Activated naive CD8-positive, alpha-beta T cell treated with anti-CD3 and anti-CD28 coated beads, Interleukin-2, amount 50 U/mL, for 24 hours (primary cell): Measurements from ENCODE around the gene ZFAND2A.
"Not testable (repeated sequence)": the region's sequence is repeated elsewhere in the genome, so short reads cannot be mapped to it uniquely, and the experiment has no call there.

Experiments used
- ATAC-seq: fragments of 150-1000 bp; cut with Tn5 transposase; one replicate; pipeline ENCODE4 v1.10.0; 2021
- DNase-seq: peaks from one replicate; pipeline ENCODE4 v3.0.0; 2021
- H3K27ac Mint-ChIP-seq: one replicate; pipeline ENCODE4 v1.8.0; 2021; ENCODE audit warnings: mild to moderate bottlenecking, mixed read lengths
- H3K27me3 Mint-ChIP-seq: one replicate; pipeline ENCODE4 v1.8.0; 2021; ENCODE audit warnings: mixed read lengths
- H3K36me3 Mint-ChIP-seq: one replicate; pipeline ENCODE4 v1.8.0; 2021; ENCODE audit warnings: low read depth, mixed read lengths
- H3K4me1 Mint-ChIP-seq: one replicate; pipeline ENCODE4 v1.8.0; 2021; ENCODE audit warnings: mixed read lengths
- H3K4me3 Mint-ChIP-seq: one replicate; pipeline ENCODE4 v1.8.0; 2021; ENCODE audit warnings: mild to moderate bottlenecking, moderate library complexity, mixed read lengths
- H3K9me3 Mint-ChIP-seq: one replicate; pipeline ENCODE4 v1.8.0; 2021; ENCODE audit warnings: mixed read lengths

Gene ZFAND2A

GRCh38 chr7:1150400-1151002 lies 9.5 kb downstream of the ZFAND2A start:
- DNase-seq (no peak), ATAC-seq (no peak)
- peaks cover 31% of the 10 kb centered on the region for H3K36me3 Mint-ChIP-seq
- no peaks in the 10 kb centered on the region for H3K4me1 Mint-ChIP-seq
- H3K27me3 Mint-ChIP-seq, result no peaks in the 10 kb centered on the region
- H3K4me3 Mint-ChIP-seq, result no peak overlapping the region
- H3K27ac Mint-ChIP-seq, result no peak overlapping the region
- H3K9me3 Mint-ChIP-seq, result no peaks in the 10 kb centered on the region

- no peaks in the 10 kb centered on the region for H3K9me3 Mint-ChIP-seq
- no peak overlapping the region for H3K4me3 Mint-ChIP-seq
- peaks cover 24% of the 10 kb centered on the region for H3K36me3 Mint-ChIP-seq
- H3K4me1 Mint-ChIP-seq, result no peaks in the 10 kb centered on the region
- ATAC-seq (no peak), DNase-seq (no peak)
- H3K27ac Mint-ChIP-seq, result no peak overlapping the region
- no peaks in the 10 kb centered on the region for H3K27me3 Mint-ChIP-seq
These were observed 10.6 kb downstream of the ZFAND2A start for GRCh38 chr7:1149351-1149794.

DNA sequence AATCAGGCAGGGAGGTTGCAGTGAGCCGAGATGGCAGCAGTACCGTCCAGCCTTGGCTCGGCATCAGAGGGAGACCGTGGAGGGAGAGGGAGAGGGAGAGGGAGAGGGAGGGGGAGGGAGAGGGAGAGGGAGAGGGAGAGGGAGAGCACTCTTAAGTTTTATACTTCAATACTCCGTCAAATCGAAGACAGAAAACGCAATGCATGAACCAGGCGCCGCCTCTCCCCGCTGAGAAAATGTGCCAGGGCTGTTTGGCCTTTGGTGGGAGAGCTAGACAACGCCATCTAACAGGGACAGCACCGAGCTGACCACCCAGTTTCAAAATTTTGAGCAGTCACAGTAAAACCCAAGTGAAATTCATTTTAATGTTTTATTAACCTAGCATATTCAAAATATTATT lies 12.1 kb downstream of the ZFAND2A start:
- not testable (repeated sequence) for H3K27me3 Mint-ChIP-seq, H3K4me1 Mint-ChIP-seq, H3K27ac Mint-ChIP-seq, H3K4me3 Mint-ChIP-seq, H3K36me3 Mint-ChIP-seq, DNase-seq, ATAC-seq, H3K9me3 Mint-ChIP-seq

- Mint-ChIP-seq H3K4me1 (peaks cover 11% of the 10 kb centered on the region), H3K9me3 (no peaks in the 10 kb centered on the region), H3K4me3 (no peak overlapping the region), H3K27ac (no peak overlapping the region), H3K36me3 (peaks cover 3% of the 10 kb centered on the region), H3K27me3 (no peaks in the 10 kb centered on the region)
- ATAC-seq (no peak), DNase-seq (no peak)
These were observed 15.7 kb downstream of the ZFAND2A start for GRCh38 chr7:1144269-1144771.

DNA sequence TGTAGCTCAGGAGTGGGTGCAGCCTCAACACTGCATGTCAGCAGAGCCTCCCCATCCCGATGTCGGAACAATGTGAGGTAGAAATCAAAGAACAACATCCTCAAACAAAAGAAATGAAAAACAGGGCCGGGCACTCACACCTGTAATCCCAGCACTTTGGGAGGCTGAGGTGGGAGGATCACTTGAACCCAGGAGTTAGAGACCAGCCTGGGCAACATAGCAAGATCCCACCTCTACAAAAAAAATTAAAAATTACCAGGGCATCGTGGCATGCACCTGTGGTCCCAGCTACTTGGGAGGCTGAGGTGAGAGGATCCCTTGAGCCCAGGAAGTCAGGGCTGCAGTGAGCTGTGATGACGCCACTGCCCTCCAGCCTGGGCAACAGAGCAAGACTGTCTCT lies 17.0 kb downstream of the ZFAND2A start:
- H3K9me3 Mint-ChIP-seq, H3K36me3 Mint-ChIP-seq, H3K27ac Mint-ChIP-seq, H3K27me3 Mint-ChIP-seq, DNase-seq, ATAC-seq, H3K4me3 Mint-ChIP-seq: not testable (repeated sequence)
- H3K4me1 Mint-ChIP-seq, result peaks cover 16% of the 10 kb centered on the region

DNA sequence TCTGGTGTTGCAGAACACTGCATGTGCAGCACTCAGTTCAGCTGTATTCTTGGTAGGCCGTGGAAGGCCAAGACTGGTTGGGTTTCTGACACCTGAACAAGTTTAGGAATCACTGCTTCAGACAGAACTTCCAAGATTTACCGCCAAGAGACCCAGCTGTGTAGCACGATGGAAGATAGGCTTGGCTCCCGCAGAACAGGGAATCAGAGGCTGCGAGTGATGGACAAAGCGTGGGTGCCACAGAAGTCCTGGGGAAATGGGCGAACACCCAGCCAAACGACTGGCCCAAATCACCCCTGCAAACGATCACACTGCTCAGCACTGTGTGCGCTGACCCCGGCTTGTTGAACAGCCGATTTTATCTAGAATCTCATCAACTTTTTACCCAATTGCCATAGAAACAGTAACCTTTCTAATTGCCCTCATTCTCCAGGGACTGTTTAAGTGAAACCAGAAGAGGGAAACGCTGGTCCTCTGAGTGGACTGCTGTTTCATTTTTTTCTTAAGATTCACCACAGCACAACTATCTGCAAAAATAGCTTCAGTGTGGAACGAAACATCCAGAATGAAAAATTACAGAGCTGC lies 17.9 kb downstream of the ZFAND2A start:
- DNase-seq, result no peak
- H3K27ac Mint-ChIP-seq, result no peak overlapping the region

GRCh38 chr7:1141651-1142050 lies 18.3 kb downstream of the ZFAND2A start:
- peaks cover 3% of the 10 kb centered on the region for H3K36me3 Mint-ChIP-seq
- no peak overlapping the region for H3K4me3 Mint-ChIP-seq

More for the DNA sequence above, 17.9 kb downstream of the ZFAND2A start:
- Mint-ChIP-seq H3K4me1 (peaks cover 18% of the 10 kb centered on the region), H3K36me3 (peaks cover 3% of the 10 kb centered on the region), H3K9me3 (no peaks in the 10 kb centered on the region), H3K27me3 (no peaks in the 10 kb centered on the region), H3K4me3 (no peak overlapping the region)
- no peak for ATAC-seq

GRCh38 chr7:1140476-1141104 lies 19.4 kb downstream of the ZFAND2A start:
- Mint-ChIP-seq H3K4me3 (no peak overlapping the region), H3K9me3 (no peaks in the 10 kb centered on the region), H3K36me3 (peaks cover 3% of the 10 kb centered on the region), H3K27ac (no peak overlapping the region), H3K27me3 (no peaks in the 10 kb centered on the region), H3K4me1 (peaks cover 24% of the 10 kb centered on the region)
- ATAC-seq (no peak), DNase-seq (no peak)

More at GRCh38 chr7:1141651-1142050, 18.3 kb downstream of the ZFAND2A start:
- no peak overlapping the region for H3K27ac Mint-ChIP-seq
- no peak for DNase-seq
- peaks cover 23% of the 10 kb centered on the region for H3K4me1 Mint-ChIP-seq
- no peaks in the 10 kb centered on the region for H3K27me3 Mint-ChIP-seq
- no peak for ATAC-seq
- H3K9me3 Mint-ChIP-seq, result no peaks in the 10 kb centered on the region

DNA sequence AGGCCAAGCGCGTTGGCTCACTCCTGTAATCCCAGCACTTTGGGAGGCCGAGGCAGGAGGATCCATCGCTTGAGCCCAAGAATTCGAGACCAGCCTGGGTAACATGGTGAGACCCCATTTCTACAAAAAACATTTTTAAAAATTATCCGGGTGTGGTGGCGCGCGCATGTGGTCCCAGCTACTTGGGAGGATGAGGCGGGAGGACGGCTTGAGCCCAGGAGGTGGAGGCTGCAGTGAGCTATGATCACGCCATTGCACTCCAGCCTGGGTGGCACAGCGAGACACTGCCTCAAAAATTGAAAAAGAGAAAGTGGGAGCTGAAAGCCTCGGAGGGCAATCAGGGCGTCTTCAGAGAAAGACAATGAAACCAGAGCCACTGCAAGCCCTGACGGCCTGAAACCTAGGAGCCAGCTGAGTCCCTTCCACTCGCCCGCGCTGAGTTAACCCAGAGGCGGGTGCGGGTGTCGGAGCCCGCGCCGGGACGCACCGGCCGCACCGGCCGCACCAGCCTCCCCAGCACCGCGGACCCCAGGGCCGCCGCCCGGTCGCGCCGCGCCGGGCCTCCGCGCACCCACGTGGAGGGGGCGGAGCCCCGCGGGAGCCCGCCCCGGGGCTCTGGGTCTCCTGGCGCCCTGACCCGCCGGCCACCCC lies 22.4 kb downstream of the ZFAND2A start:
- H3K4me3 Mint-ChIP-seq, result peak overlapping the region; percentile 89
- ATAC-seq (peak; percentile 69), DNase-seq (no peak)
- H3K36me3 Mint-ChIP-seq, result peaks cover 9% of the 10 kb centered on the region
- no peaks in the 10 kb centered on the region for H3K27me3 Mint-ChIP-seq
- peaks cover 24% of the 10 kb centered on the region for H3K4me1 Mint-ChIP-seq
- peak overlapping the region; percentile 85 for H3K27ac Mint-ChIP-seq
- no peaks in the 10 kb centered on the region for H3K9me3 Mint-ChIP-seq

- Mint-ChIP-seq H3K4me3 (peak overlapping the region; percentile 89), H3K36me3 (peaks cover 11% of the 10 kb centered on the region), H3K27ac (peak overlapping the region; percentile 84), H3K9me3 (no peaks in the 10 kb centered on the region), H3K4me1 (peaks cover 24% of the 10 kb centered on the region), H3K27me3 (no peaks in the 10 kb centered on the region)
- ATAC-seq (no peak), DNase-seq (no peak)
These were observed 23.0 kb downstream of the ZFAND2A start for GRCh38 chr7:1136841-1137516.

- H3K4me1 Mint-ChIP-seq, result peaks cover 17% of the 10 kb centered on the region
- H3K9me3 Mint-ChIP-seq, result no peaks in the 10 kb centered on the region
- ATAC-seq, result no peak
- no peak for DNase-seq
- H3K4me3 Mint-ChIP-seq, result no peak overlapping the region
- H3K27ac Mint-ChIP-seq, result no peak overlapping the region
- H3K36me3 Mint-ChIP-seq, result peaks cover 12% of the 10 kb centered on the region
- no peaks in the 10 kb centered on the region for H3K27me3 Mint-ChIP-seq
These were observed 25.0 kb downstream of the ZFAND2A start for GRCh38 chr7:1134951-1135350.

- H3K4me3 Mint-ChIP-seq, result no peak overlapping the region
- no peak overlapping the region for H3K27ac Mint-ChIP-seq
- DNase-seq (no peak), ATAC-seq (no peak)
- H3K4me1 Mint-ChIP-seq, result peaks cover 1% of the 10 kb centered on the region
- peaks cover 14% of the 10 kb centered on the region for H3K36me3 Mint-ChIP-seq
- H3K9me3 Mint-ChIP-seq, result no peaks in the 10 kb centered on the region
- no peaks in the 10 kb centered on the region for H3K27me3 Mint-ChIP-seq
These were observed 28.3 kb downstream of the ZFAND2A start for GRCh38 chr7:1131471-1132265.

DNA sequence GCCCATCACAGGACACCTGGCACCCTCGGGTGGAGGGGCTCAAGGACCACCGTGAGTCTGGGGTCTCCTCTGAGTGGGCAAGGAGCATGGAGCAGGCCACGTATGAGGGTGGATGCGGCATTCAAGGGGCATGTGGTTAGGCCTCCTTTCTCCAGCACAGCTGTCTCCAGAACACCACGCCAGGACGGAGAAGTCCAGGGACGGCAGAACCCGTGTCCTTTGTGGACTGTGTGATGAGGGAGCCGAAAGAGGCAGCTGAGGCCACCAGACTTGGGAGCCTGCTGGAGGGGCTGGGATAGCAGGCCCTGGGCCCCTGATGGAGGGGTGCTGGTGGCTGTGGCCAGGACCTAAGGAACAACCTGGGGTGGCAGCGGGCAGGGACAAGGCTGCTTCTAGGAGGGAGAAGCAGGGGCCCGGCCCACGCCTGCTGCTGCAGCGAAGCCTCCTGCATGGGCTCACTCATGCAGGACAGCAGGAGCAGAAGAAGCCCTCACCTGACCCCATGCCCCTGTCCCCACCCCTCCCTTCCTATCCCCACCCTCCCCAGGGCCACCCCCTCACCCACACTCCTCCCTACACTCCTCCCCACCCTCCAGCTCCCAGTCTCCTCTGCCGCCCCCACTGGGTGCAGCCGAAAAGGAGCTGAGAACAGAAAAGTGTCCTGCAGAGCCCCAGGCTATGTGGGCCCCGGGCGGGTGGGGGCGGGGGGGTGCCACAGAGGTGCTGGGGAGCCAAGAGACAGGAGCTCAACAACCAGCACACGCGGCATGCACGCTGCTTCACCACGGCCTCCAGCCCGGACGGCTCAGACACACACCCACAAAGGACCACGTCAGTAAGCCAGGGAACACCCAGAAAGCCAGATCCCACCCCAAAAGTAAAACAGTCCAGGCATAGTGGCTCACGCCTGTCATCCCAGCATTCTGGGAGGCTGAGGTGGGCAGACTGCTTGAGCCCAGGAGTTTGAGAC lies 29.7 kb downstream of the ZFAND2A start:
- H3K27ac Mint-ChIP-seq, result no peak overlapping the region
- H3K36me3 Mint-ChIP-seq, result peaks cover 18% of the 10 kb centered on the region
- H3K4me3 Mint-ChIP-seq, result no peak overlapping the region
- no peaks in the 10 kb centered on the region for H3K9me3 Mint-ChIP-seq
- DNase-seq (no peak), ATAC-seq (no peak)
- no peaks in the 10 kb centered on the region for H3K4me1 Mint-ChIP-seq
- H3K27me3 Mint-ChIP-seq, result no peaks in the 10 kb centered on the region
